ENCODE results near the gene TUBB2B.

The TUBB2B gene

DNA sequence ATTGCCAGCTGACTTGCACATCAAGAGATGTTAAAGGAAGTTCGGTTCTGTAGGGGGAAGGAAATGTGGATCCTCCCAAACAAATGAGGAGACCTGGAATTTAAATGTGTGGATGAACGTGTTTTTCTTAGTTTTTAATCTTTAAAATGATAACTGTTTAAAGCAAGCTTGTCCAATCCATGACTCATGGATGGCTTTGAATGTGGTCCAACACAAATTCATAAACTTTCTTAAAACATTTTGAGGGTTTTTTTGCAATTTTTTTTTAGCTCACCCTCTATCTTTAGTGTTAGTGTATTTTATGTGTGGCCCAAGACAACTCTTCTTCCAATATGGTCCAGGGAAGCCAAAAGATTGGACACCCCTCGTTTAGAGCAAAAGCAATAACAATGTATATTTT lies 12.6 kb downstream of the TUBB2B start:
- DNase-seq (ENCODE audit: extremely low read depth, low read depth), result no peak
- TF ChIP-seq CTCF (IDR thresholded peaks at IDR 0.05; ENCODE audit: low read depth, low read length), result no peak

GRCh38 chr6:3213334-3213695 lies 14.1 kb downstream of the TUBB2B start:
- no peak for DNase-seq (ENCODE audit: extremely low read depth, low read depth)
- no peak for TF ChIP-seq CTCF (IDR thresholded peaks at IDR 0.05; ENCODE audit: low read depth, low read length)

DNA sequence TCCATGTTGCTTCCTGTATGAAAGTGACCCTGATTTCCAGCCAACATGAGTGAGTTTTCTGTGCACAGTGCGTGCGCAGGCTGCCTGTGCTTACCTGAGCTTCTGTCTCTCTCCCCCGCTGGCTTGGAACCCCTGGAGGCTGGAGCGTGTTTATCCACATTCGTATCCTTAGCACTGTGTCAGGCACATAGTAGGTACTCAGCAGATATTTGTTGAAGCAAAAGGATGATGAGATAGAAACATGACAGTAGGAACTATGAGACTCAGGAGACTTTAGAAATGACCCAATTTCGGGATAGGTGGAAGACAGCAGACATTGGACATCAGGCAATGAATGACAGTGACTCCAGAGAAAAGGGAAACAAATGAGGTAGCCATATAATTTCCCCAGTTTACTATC lies 15.2 kb downstream of the TUBB2B start:
- no peak for TF ChIP-seq CTCF (IDR thresholded peaks at IDR 0.05; ENCODE audit: low read depth, low read length)
- no peak for DNase-seq (ENCODE audit: extremely low read depth, low read depth)

- TF ChIP-seq CTCF (IDR thresholded peaks at IDR 0.05; ENCODE audit: low read depth, low read length), result no peak
- no peak for DNase-seq (ENCODE audit: extremely low read depth, low read depth)
Observed at GRCh38 chr6:3211681-3212080, 15.8 kb downstream of the TUBB2B start.

DNA sequence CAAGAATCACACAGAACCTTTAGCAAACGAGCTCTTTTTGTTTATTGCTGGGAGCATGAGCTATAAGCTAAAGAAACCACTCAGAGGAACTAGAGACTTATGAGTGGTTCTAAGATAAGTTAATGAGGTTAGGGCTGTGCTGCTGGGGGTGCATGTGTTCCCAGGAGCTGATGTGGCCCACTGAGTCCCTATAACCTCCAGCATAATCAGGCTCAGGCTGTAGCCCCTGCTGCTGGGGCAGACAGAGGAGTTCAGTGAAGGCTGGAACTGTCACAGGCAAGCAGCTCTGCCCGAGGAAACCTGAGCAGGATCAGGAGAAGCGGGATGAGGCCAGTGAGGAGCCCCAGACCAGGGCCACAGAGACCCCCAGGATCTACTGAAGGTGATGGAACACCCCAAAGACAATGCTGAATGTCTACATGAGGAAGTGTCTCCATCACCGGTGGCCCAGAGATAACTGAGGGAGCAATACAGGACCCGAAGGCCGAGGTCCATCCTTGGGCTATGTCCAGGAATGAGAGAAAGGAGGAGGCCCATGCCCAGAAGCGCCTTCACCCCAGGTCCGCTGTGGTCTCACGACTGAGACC lies 17.3 kb downstream of the TUBB2B start:
- no peak for TF ChIP-seq CTCF (IDR thresholded peaks at IDR 0.05; ENCODE audit: low read depth, low read length)
- no peak for DNase-seq (ENCODE audit: extremely low read depth, low read depth)

- DNase-seq (ENCODE audit: extremely low read depth, low read depth), result peak; percentile 96
- TF ChIP-seq CTCF (IDR thresholded peaks at IDR 0.05; ENCODE audit: low read depth, low read length), result peak; percentile 51
Observed at GRCh38 chr6:3209114-3210023, 18.1 kb downstream of the TUBB2B start.

GRCh38 chr6:3208775-3209113 lies 18.7 kb downstream of the TUBB2B start:
- no peak for DNase-seq (ENCODE audit: extremely low read depth, low read depth)
- no peak for TF ChIP-seq CTCF (IDR thresholded peaks at IDR 0.05; ENCODE audit: low read depth, low read length)

All from AG09319 (cell line).